Mesenchymal stem cell (in vitro differentiated cells and primary cell): ENCODE results near the gene TRAF1.

Experiments used
- DNase-seq: peaks from one replicate; pipeline ENCODE4 v3.0.0-alpha.2; 2013
- H2AFZ ChIP-seq: one replicate; pipeline ENCODE4 v1.6.1; 2013; ENCODE audit warnings: low read depth, mild to moderate bottlenecking, control low read depth, inconsistent platforms, low read length, moderate library complexity
- H2AK5ac ChIP-seq: 2 replicates; pipeline ENCODE4 v1.6.1; 2013; ENCODE audit warnings: low read length, moderate library complexity, mild to moderate bottlenecking, inconsistent platforms; ENCODE audit not compliant: severe bottlenecking
- H2BK120ac ChIP-seq: one replicate; pipeline ENCODE4 v1.6.1; 2013; ENCODE audit warnings: low read depth, mild to moderate bottlenecking, inconsistent platforms, low read length, moderate library complexity
- H2BK12ac ChIP-seq, 2 experiments: one replicate each; pipeline ENCODE4 v1.6.1; 2013; ENCODE audit warnings: inconsistent platforms in 2 of 2, low read length in 2 of 2, mild to moderate bottlenecking in 2 of 2, moderate library complexity in 2 of 2, control low read depth in 1 of 2
- H2BK15ac ChIP-seq: one replicate; pipeline ENCODE4 v1.6.1; 2013; ENCODE audit warnings: mild to moderate bottlenecking, low read depth, inconsistent platforms; ENCODE audit not compliant: poor library complexity, severe bottlenecking
- H2BK5ac ChIP-seq: 2 replicates; pipeline ENCODE4 v1.6.1; 2013; ENCODE audit warnings: low read depth, mild to moderate bottlenecking, low read length, control low read depth, inconsistent platforms; ENCODE audit not compliant: poor library complexity, severe bottlenecking
- H3K14ac ChIP-seq, 2 experiments: one replicate each; pipeline ENCODE4 v1.6.1; 2013; ENCODE audit warnings: inconsistent platforms in 2 of 2, low read length in 2 of 2, control low read depth in 1 of 2, mild to moderate bottlenecking in 1 of 2, moderate library complexity in 1 of 2
- H3K18ac ChIP-seq, 2 experiments: one replicate each; pipeline ENCODE4 v1.6.1; 2013; ENCODE audit warnings: inconsistent platforms in 2 of 2, low read length in 2 of 2, control low read depth in 1 of 2, low read depth in 1 of 2, mild to moderate bottlenecking in 1 of 2
- H3K23ac ChIP-seq, 2 experiments: one replicate each; pipeline ENCODE4 v1.6.1; 2013; ENCODE audit warnings: inconsistent platforms in 2 of 2, low read length in 2 of 2, mild to moderate bottlenecking in 2 of 2, moderate library complexity in 2 of 2, control low read depth in 1 of 2
- H3K27ac ChIP-seq: 2 replicates; pipeline ENCODE4 v1.5.1; 2013; ENCODE audit warnings: mild to moderate bottlenecking, moderate library complexity, low read length, control low read depth, inconsistent platforms; ENCODE audit not compliant: poor library complexity, severe bottlenecking
- H3K27me3 ChIP-seq, 2 experiments: 2 replicates each; pipeline versions ENCODE4 v1.6.1 to v1.7.0; 2013; ENCODE audit warnings: low read length in 2 of 2, mild to moderate bottlenecking in 2 of 2, moderate library complexity in 2 of 2, control low read depth in 1 of 2, inconsistent platforms in 1 of 2; ENCODE audit not compliant: control insufficient read depth in 1 of 2, insufficient read depth in 1 of 2
- H3K36me3 ChIP-seq, 2 experiments: 2 replicates each; pipeline versions ENCODE4 v1.6.1 to v1.7.0; 2013; ENCODE audit warnings: low read length in 2 of 2, control low read depth in 1 of 2, inconsistent platforms in 1 of 2, low read depth in 1 of 2, mild to moderate bottlenecking in 1 of 2; ENCODE audit not compliant: insufficient read depth in 2 of 2, control insufficient read depth in 1 of 2
- H3K4ac ChIP-seq, 2 experiments: one replicate each; pipeline ENCODE4 v1.6.1; 2013; ENCODE audit warnings: inconsistent platforms in 2 of 2, low read length in 2 of 2, mild to moderate bottlenecking in 2 of 2, moderate library complexity in 2 of 2, control low read depth in 1 of 2, low read depth in 1 of 2
- H3K4me1 ChIP-seq: 2 replicates; pipeline ENCODE4 v1.6.1; 2013; ENCODE audit warnings: low read depth, low read length, control low read depth; ENCODE audit not compliant: control insufficient read depth, insufficient read depth
- H3K4me2 ChIP-seq: 2 replicates; pipeline ENCODE4 v1.6.1; 2013; ENCODE audit warnings: low read length, mild to moderate bottlenecking, inconsistent platforms; ENCODE audit not compliant: poor library complexity, severe bottlenecking
- H3K4me3 ChIP-seq, 2 experiments: 2 replicates each; pipeline versions ENCODE4 v1.5.1 to v1.7.0; 2013; ENCODE audit warnings: low read length in 2 of 2, mild to moderate bottlenecking in 2 of 2, control low read depth in 1 of 2, low read depth in 1 of 2; ENCODE audit not compliant: insufficient read depth in 1 of 2
- H3K79me1 ChIP-seq: replicated peaks from 2 replicates; pipeline ENCODE4 v1.6.1; 2013; ENCODE audit warnings: mild to moderate bottlenecking, control low read depth, low read length, inconsistent platforms; ENCODE audit not compliant: poor library complexity, severe bottlenecking
- H3K9ac ChIP-seq: 2 replicates; pipeline ENCODE4 v1.7.0; 2013; ENCODE audit warnings: mild to moderate bottlenecking, low read length, moderate library complexity
- H3K9me3 ChIP-seq: 2 replicates; pipeline ENCODE4 v1.7.0; 2013; ENCODE audit warnings: mild to moderate bottlenecking, low read length; ENCODE audit not compliant: control insufficient read depth
- H4K8ac ChIP-seq: one replicate; pipeline ENCODE4 v1.6.1; 2013; ENCODE audit warnings: inconsistent platforms, mild to moderate bottlenecking, low read length, moderate library complexity
- H4K91ac ChIP-seq: one replicate; pipeline ENCODE4 v1.6.1; 2013; ENCODE audit warnings: mild to moderate bottlenecking, low read length, inconsistent platforms
- WGBS: methylation state at CpG from one replicate; pipeline ENCODE4 v1.1.7; 2013; ENCODE audit warnings: mixed read lengths; 5-methylcytosine and 5-hydroxymethylcytosine counted together

The TRAF1 gene

DNA sequence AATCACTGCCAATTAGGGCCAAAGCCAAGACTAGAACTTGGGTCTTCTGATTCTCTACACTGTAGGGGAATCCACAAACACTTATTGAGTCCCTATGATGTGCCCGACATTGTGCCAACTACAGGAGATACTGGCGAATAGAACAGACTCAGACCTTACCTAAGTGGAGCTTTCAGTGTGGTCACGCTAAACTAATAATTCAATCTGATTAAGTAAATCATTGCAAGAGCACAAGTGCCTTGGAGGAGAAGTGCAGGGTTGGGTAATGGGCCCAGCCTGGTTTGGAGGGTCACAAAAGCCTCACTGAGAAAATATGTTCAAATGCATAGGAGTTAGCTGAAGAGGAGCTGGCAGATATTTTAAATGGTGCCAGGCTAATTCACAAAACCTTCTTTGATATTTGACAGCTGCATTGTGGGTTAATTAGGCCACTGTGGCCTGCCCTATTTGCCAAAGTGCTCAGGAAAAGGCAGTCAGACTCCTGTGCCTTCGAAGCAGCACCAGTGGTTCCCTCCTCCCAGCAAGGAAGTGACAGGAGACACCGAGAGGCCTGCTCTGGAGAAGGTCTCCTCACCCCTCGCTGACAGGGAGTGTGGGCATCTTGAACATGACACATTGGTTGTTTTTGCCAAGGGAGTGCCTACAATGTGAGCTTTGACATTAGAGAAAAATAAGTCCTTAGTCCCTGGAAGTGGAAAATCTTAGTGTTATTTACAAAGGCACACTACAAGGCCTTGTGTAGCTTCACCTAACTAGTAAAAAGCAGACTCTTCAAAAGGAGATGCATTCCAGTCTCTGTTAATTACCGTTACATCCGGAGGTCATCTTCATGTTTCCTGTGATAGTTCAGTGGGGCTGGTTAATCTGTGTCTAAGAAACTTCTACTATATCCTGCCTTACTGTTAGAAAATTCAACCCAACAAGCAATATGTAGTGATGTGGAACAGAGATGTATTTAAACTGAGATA is 24.1 kb upstream of the TRAF1 start:
- H2AFZ ChIP-seq, result no peak overlapping the region
- no peak overlapping the region for H3K18ac ChIP-seq
- peaks cover 10% of the 10 kb centered on the region for H3K4me1 ChIP-seq
- no peak overlapping the region for H3K4me2 ChIP-seq
- H3K9ac ChIP-seq, result no peak overlapping the region
- no peak overlapping the region for H2BK5ac ChIP-seq
- H3K27me3 ChIP-seq, result no peaks in the 10 kb centered on the region
- WGBS, result 81% methylated on average over 6 of the region's 8 CpGs
- no peak overlapping the region for H3K14ac ChIP-seq
- no peak for DNase-seq
- H3K36me3 ChIP-seq, result peaks cover 0 to 4% of the 10 kb centered on the region in 2 experiments
- no peak overlapping the region for H3K4me3 ChIP-seq
- peak overlapping the region; percentile 88 for H3K27ac ChIP-seq
- no peak overlapping the region for H4K91ac ChIP-seq
- H3K79me1 ChIP-seq, result no peaks in the 10 kb centered on the region
- no peak overlapping the region for H2BK12ac ChIP-seq
- no peak overlapping the region for H3K4ac ChIP-seq
- H2AK5ac ChIP-seq, result peak overlapping the region; percentile 21
- no peak overlapping the region for H2BK120ac ChIP-seq
- no peak overlapping the region for H4K8ac ChIP-seq
- no peaks in the 10 kb centered on the region for H3K9me3 ChIP-seq
- H2BK15ac ChIP-seq, result no peak overlapping the region
- H3K23ac ChIP-seq, result no peak overlapping the region

DNA sequence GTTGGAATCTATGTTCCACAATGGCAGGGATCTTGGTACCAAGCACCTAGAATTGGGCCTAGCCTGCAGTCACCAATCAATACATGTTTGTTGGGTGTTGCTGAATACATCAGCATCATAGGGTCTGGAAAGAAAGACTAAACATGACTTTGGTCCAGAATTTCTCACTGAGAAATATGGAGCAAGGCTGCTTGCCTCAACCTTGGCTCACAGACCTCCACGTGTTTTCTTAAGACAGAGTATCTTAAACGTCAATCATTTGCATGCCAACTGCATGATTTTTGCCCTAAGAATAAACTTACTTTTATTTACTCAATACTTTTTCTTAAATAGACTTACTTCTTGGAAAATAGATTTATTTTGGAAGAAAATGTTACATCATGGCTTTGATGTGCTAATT is 22.7 kb upstream of the TRAF1 start:
- Histone ChIP-seq H2BK5ac (no peak overlapping the region), H3K4me1 (peaks cover 10% of the 10 kb centered on the region), H2BK120ac (no peak overlapping the region), H4K91ac (no peak overlapping the region), H3K18ac (no peak overlapping the region), H4K8ac (no peak overlapping the region), H2BK12ac (no peak overlapping the region), H3K9ac (no peak overlapping the region), H3K79me1 (no peaks in the 10 kb centered on the region), H3K4me2 (no peak overlapping the region), H3K4ac (no peak overlapping the region), H3K14ac (no peak overlapping the region), H3K27me3 (no peaks in the 10 kb centered on the region), H3K9me3 (no peaks in the 10 kb centered on the region), H2AFZ (no peak overlapping the region), H3K23ac (no peak overlapping the region), H2AK5ac (no peak overlapping the region), H3K36me3 (peaks cover 0 to 4% of the 10 kb centered on the region in 2 experiments), H3K4me3 (no peak overlapping the region), H3K27ac (no peak overlapping the region), H2BK15ac (no peak overlapping the region)
- WGBS, result 100% methylated on average over 1 of the region's 2 CpGs
- DNase-seq, result no peak

DNA sequence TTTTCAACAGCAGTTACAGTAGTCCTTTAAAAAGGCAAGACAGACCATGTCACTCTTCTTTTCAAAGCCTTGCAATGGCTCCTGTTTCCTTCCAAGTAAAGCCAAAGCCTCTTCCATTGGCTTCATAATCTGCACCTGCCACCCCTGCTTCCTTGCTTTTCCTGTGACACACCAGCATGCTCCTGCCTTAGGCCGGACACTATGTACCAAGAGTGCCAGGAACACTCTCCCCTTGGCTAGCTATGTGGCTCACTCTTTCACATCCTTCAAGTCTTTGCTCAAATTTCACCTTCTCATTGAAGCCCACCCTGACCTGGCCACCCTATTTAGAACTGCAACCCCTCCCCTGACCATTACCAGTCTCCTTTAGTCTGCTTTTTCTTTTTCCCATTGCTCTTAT is 22.2 kb upstream of the TRAF1 start:
- Histone ChIP-seq H3K4ac (no peak overlapping the region), H2AFZ (no peak overlapping the region), H4K8ac (no peak overlapping the region), H3K14ac (no peak overlapping the region), H3K27ac (no peak overlapping the region), H2BK120ac (no peak overlapping the region), H3K4me3 (no peak overlapping the region), H3K9ac (no peak overlapping the region), H3K4me2 (no peak overlapping the region), H3K36me3 (peaks cover 0 to 4% of the 10 kb centered on the region in 2 experiments), H3K4me1 (peaks cover 10% of the 10 kb centered on the region), H3K9me3 (no peaks in the 10 kb centered on the region), H3K23ac (no peak overlapping the region), H2AK5ac (peak overlapping the region; percentile 58), H2BK12ac (no peak overlapping the region), H4K91ac (no peak overlapping the region), H2BK5ac (no peak overlapping the region), H3K27me3 (no peaks in the 10 kb centered on the region), H2BK15ac (no peak overlapping the region), H3K18ac (no peak overlapping the region), H3K79me1 (no peaks in the 10 kb centered on the region)
- DNase-seq, result no peak
- WGBS, result 97% methylated on average over 1 of the region's 1 CpG

DNA sequence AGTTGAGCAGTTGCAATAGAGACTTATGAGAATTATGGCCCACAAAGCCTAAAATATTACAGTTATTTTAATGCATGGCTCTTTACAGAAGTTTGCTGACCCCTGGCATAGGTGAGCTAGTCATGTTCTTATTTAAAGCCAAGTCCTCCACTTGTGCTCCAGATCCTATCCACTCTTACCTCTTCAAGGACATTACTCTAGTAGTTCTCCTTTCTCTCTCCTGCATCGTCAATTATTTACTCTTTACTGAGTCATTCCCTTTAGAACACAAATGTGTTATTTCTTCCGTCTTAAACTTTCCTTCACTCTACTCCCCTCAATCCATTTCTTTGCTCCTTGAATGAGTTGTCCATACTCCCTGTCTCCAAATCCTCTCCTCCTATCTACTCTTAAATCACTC is 20.6 kb upstream of the TRAF1 start:
- no peaks in the 10 kb centered on the region for H3K9me3 ChIP-seq
- H2BK5ac ChIP-seq, result no peak overlapping the region
- no peaks in the 10 kb centered on the region for H3K79me1 ChIP-seq
- DNase-seq, result no peak
- H3K36me3 ChIP-seq, result peaks cover 0 to 4% of the 10 kb centered on the region in 2 experiments
- no peaks in the 10 kb centered on the region for H3K27me3 ChIP-seq
- 92% methylated on average over 2 of the region's 2 CpGs for WGBS
- no peak overlapping the region for H3K18ac ChIP-seq
- H2AFZ ChIP-seq, result no peak overlapping the region
- H2AK5ac ChIP-seq, result no peak overlapping the region
- no peak overlapping the region for H3K4me2 ChIP-seq
- no peak overlapping the region for H2BK12ac ChIP-seq
- no peak overlapping the region for H3K27ac ChIP-seq
- H4K91ac ChIP-seq, result no peak overlapping the region
- no peak overlapping the region for H2BK120ac ChIP-seq
- H4K8ac ChIP-seq, result no peak overlapping the region
- no peak overlapping the region for H2BK15ac ChIP-seq
- H3K14ac ChIP-seq, result no peak overlapping the region
- H3K4me3 ChIP-seq, result no peak overlapping the region
- no peak overlapping the region for H3K23ac ChIP-seq
- no peak overlapping the region for H3K9ac ChIP-seq
- H3K4ac ChIP-seq, result no peak overlapping the region
- H3K4me1 ChIP-seq, result peaks cover 15% of the 10 kb centered on the region
